Measurements from ENCODE around the gene APOL1.

APOL1 gene

GRCh38 chr22:36311386-36312085 is 58.6 kb downstream of the APOL1 start:
- Histone ChIP-seq H3K36me3 (peaks cover 100% of the 10 kb centered on the region), H3K4me1 (ENCODE audit: control insufficient read depth in 1 of 2, insufficient read depth in 1 of 2, low read depth in 1 of 2, low read length in 1 of 2) (no peaks in the 10 kb centered on the region), H3K27me3 (no peaks in the 10 kb centered on the region), H3K4me3 (ENCODE audit: low read depth in 1 of 2, low read length in 1 of 2) (no peak overlapping the region), H3K9me3 (peaks cover 6% of the 10 kb centered on the region), H3K27ac (no peak overlapping the region)
- TF ChIP-seq CTCF (IDR thresholded peaks at IDR 0.05), result no peak

GRCh38 chr22:36315325-36315724 is 62.4 kb downstream of the APOL1 start:
- no peaks in the 10 kb centered on the region for H3K27me3 ChIP-seq
- H3K4me3 ChIP-seq (ENCODE audit: low read depth in 1 of 2, low read length in 1 of 2), result no peak overlapping the region
- H3K9me3 ChIP-seq, result peaks cover 6% of the 10 kb centered on the region
- no peaks in the 10 kb centered on the region for H3K4me1 ChIP-seq (ENCODE audit: control insufficient read depth in 1 of 2, insufficient read depth in 1 of 2, low read depth in 1 of 2, low read length in 1 of 2)
- peaks cover 100% of the 10 kb centered on the region for H3K36me3 ChIP-seq
- peak overlapping the region; percentile 21 for H3K27ac ChIP-seq
- TF ChIP-seq CTCF (IDR thresholded peaks at IDR 0.05), result no peak

- no peak overlapping the region for H3K27ac ChIP-seq
- H3K9me3 ChIP-seq, result peaks cover 6% of the 10 kb centered on the region
- no peaks in the 10 kb centered on the region for H3K27me3 ChIP-seq
- H3K4me1 ChIP-seq (ENCODE audit: control insufficient read depth in 1 of 2, insufficient read depth in 1 of 2, low read depth in 1 of 2, low read length in 1 of 2), result no peaks in the 10 kb centered on the region
- TF ChIP-seq CTCF (IDR thresholded peaks at IDR 0.05), result no peak
- peaks cover 100% of the 10 kb centered on the region for H3K36me3 ChIP-seq
- no peak overlapping the region for H3K4me3 ChIP-seq (ENCODE audit: low read depth in 1 of 2, low read length in 1 of 2)
Measured at GRCh38 chr22:36316419-36316818, 63.5 kb downstream of the APOL1 start.

Measured in neutrophil (primary cell).